Upper lobe of left lung (tissue), 6 donors: ENCODE results near the gene CDH22. TPM values are rescaled to one million over a fixed set of nuclear protein-coding genes. Genes with fewer than 3 reads are reported as not detected.

ENCODE experiments used
- ATAC-seq, 2 donors: fragments of 200-7000 bp; cut with Tn5 transposase; one replicate each; pipeline ENCODE4 v1.9.1; 2022; ENCODE audit warnings: mild to moderate bottlenecking in 2 of 2, moderate library complexity in 2 of 2; ENCODE audit not compliant: low FRiP score in 2 of 2
- DNase-seq, 2 donors: peaks; one replicate each; pipeline ENCODE4 v3.0.0-alpha.2; 2019 to 2020
- H3K27ac ChIP-seq, 4 donors: fragments of 200-600 bp; sonication (generic); one replicate each; pipeline ENCODE4 v1.5.1; 2016 to 2019
- H3K27me3 ChIP-seq, 4 donors: fragments of 200-600 bp; sonication (generic); one replicate each; pipeline ENCODE4 v1.5.1; 2017 to 2019
- H3K36me3 ChIP-seq, 4 donors: fragments of 200-600 bp; sonication (generic); one replicate each; pipeline ENCODE4 v1.5.1; 2016 to 2019
- H3K4me1 ChIP-seq, 4 donors: fragments of 200-600 bp; sonication (generic); one replicate each; pipeline ENCODE4 v1.5.1; 2018 to 2019
- H3K4me3 ChIP-seq, 4 donors: fragments of 200-600 bp; sonication (generic); one replicate each; pipeline ENCODE4 v1.5.1; 2017 to 2019; ENCODE audit warnings: mild to moderate bottlenecking in 2 of 4, moderate library complexity in 1 of 4
- H3K9me3 ChIP-seq, 4 donors: fragments of 200-600 bp; sonication (generic); one replicate each; pipeline ENCODE4 v1.5.1; 2018 to 2019
- CTCF ChIP-seq, 6 experiments: fragments of 450-650 bp in 4 of 6; fragments of 200-600 bp in 2 of 6; sonication (generic) in 2 of 6; IDR thresholded peaks; one replicate each; pipeline ENCODE4 v1.5.1; 2016 to 2019; ENCODE audit warnings: antibody characterized with exemption in 6 of 6
- EP300 ChIP-seq, 4 donors: sonication (generic); formaldehyde crosslinking; IDR thresholded peaks; one replicate each; pipeline ENCODE4 v1.5.1; 2017; ENCODE audit warnings: antibody characterized with exemption in 4 of 4, control low read depth in 2 of 4
- POLR2A ChIP-seq, 4 donors: fragments of 450-650 bp; IDR thresholded peaks; one replicate each; pipeline ENCODE4 v1.5.1; 2016 to 2017; ENCODE audit warnings: antibody characterized with exemption in 4 of 4, mild to moderate bottlenecking in 2 of 4
- POLR2AphosphoS5 ChIP-seq, 2 donors: sonication (generic); formaldehyde crosslinking; IDR thresholded peaks; one replicate each; pipeline ENCODE4 v1.5.1; 2017; ENCODE audit warnings: antibody characterized with exemption in 2 of 2
- WGBS, 2 donors: methylation state at CpG; one replicate each; pipeline ENCODE4 v1.1.5; 2017 to 2018; 5-methylcytosine and 5-hydroxymethylcytosine counted together
- total RNA-seq, 6 donors: library from RNA; depleted of rRNA in 4 of 6; stranded (reverse); fragments of >200 nt in 4 of 6; gene quantifications; one replicate each; pipeline versions ENCODE4 v1.1.0 to v1.2.1, GENCODE V29; 2016 to 2021
- donor health status: DM: no; HTN: no; CAD: no; lungs with moderate emphysema.
- donor health status: DM: no; HTN: yes; CAD: no; lungs with severe emphysema.

Gene CDH22
- total RNA-seq, 6 donors from 2014 or later, result 0.10 to 0.40 (median 0.24) TPM; not detected in 2

- ATAC-seq, result no peak
- H3K27me3 ChIP-seq, result peaks cover 2 to 41% (median 25%) of the 10 kb centered on the region in 4 donors
Observed at GRCh38 chr20:46305331-46305972, 2.8 kb downstream of the CDH22 start.

GRCh38 chr20:46304852-46305251, 3.4 kb downstream of the CDH22 start:
- Histone ChIP-seq H3K4me3 (no peak overlapping the region), H3K27ac (no peak overlapping the region), H3K36me3 (no peaks in the 10 kb centered on the region), H3K9me3 (no peaks in the 10 kb centered on the region), H3K27me3 (peaks cover 2 to 39% (median 25%) of the 10 kb centered on the region in 4 donors), H3K4me1 (peaks cover 17 to 24% (median 18%) of the 10 kb centered on the region in 4 donors)
- 74 to 77% methylated on average over 3 of the region's 3 CpGs for WGBS, 2 donors
- DNase-seq (no peak), ATAC-seq (no peak)
- TF ChIP-seq POLR2AphosphoS5 (IDR thresholded peaks at IDR 0.05) (no peak), CTCF (IDR thresholded peaks at IDR 0.05) (no peak), EP300 (IDR thresholded peaks at IDR 0.05) (no peak), POLR2A (IDR thresholded peaks at IDR 0.05) (no peak)

More at GRCh38 chr20:46305331-46305972, 2.8 kb downstream of the CDH22 start:
- WGBS, 2 donors, result 15 to 22% methylated on average over 8 to 12 of the region's 12 CpGs
- TF ChIP-seq CTCF (IDR thresholded peaks at IDR 0.05) (no peak), POLR2AphosphoS5 (IDR thresholded peaks at IDR 0.05) (no peak), POLR2A (IDR thresholded peaks at IDR 0.05) (no peak), EP300 (IDR thresholded peaks at IDR 0.05) (no peak)
- DNase-seq, result no peak
- Histone ChIP-seq H3K27ac (no peak overlapping the region), H3K36me3 (no peaks in the 10 kb centered on the region), H3K4me3 (no peak overlapping the region), H3K4me1 (peaks cover 17 to 24% (median 18%) of the 10 kb centered on the region in 4 donors), H3K9me3 (no peaks in the 10 kb centered on the region)

GRCh38 chr20:46304361-46304760, 3.9 kb downstream of the CDH22 start:
- DNase-seq (no peak), ATAC-seq (no peak)
- WGBS, 2 donors, result 56 to 70% methylated on average over 4 of the region's 4 CpGs
- peaks cover 17 to 24% (median 18%) of the 10 kb centered on the region in 4 donors for H3K4me1 ChIP-seq
- no peaks in the 10 kb centered on the region for H3K9me3 ChIP-seq
- TF ChIP-seq POLR2AphosphoS5 (IDR thresholded peaks at IDR 0.05) (no peak), POLR2A (IDR thresholded peaks at IDR 0.05) (no peak), CTCF (IDR thresholded peaks at IDR 0.05) (no peak), EP300 (IDR thresholded peaks at IDR 0.05) (no peak)
- no peak overlapping the region for H3K27ac ChIP-seq
- H3K4me3 ChIP-seq, result no peak overlapping the region
- H3K36me3 ChIP-seq, result no peaks in the 10 kb centered on the region
- H3K27me3 ChIP-seq, result peaks cover 2 to 34% (median 24%) of the 10 kb centered on the region in 4 donors

- Histone ChIP-seq H3K4me3 (no peak overlapping the region), H3K36me3 (no peaks in the 10 kb centered on the region), H3K4me1 (peaks cover 13 to 17% (median 14%) of the 10 kb centered on the region in 4 donors), H3K27ac (no peak overlapping the region), H3K27me3 (peaks cover 2 to 24% (median 16%) of the 10 kb centered on the region in 4 donors), H3K9me3 (no peaks in the 10 kb centered on the region)
- DNase-seq (no peak), ATAC-seq (no peak)
- 72 to 77% methylated on average over 11 of the region's 11 CpGs for WGBS, 2 donors
- TF ChIP-seq CTCF (IDR thresholded peaks at IDR 0.05), result no peak
- no peak for TF ChIP-seq EP300 (IDR thresholded peaks at IDR 0.05)
- no peak for TF ChIP-seq POLR2AphosphoS5 (IDR thresholded peaks at IDR 0.05)
- no peak for TF ChIP-seq POLR2A (IDR thresholded peaks at IDR 0.05)
Observed at GRCh38 chr20:46303176-46303956, 4.9 kb downstream of the CDH22 start.
